Posterior vena cava (tissue), 2 donors: Measurements from ENCODE around the gene GRAMD1A. TPM values are rescaled to one million over a fixed set of nuclear protein-coding genes. Genes with fewer than 3 reads are reported as not detected.
"Not testable (repeated sequence)": the region's sequence is repeated elsewhere in the genome, so short reads cannot be mapped to it uniquely, and the experiment has no call there.

Source experiments
- DNase-seq: peaks from one replicate; pipeline ENCODE4 v3.0.0-alpha.2; 2020; ENCODE audit warnings: low spot score
- intact Hi-C, 2 donors: fragments of 100-400 bp; cut with DNase I; formaldehyde crosslinking; loops; one replicate each; pipeline versions ENCODE4 v1.14.1 to v1.14.2; 2022 to 2023
- total RNA-seq, 2 donors: library from RNA; stranded (reverse); fragmentation: NEBNext Ultra II Directional; extraction: Animal tissue kit (Norgen Biotek cat#: 25700); gene quantifications; one replicate each; pipeline ENCODE4 v1.2.1, GENCODE V29; 2021
- donor health status: DM: yes; HTN: yes; CAD: no.
- donor health status: DM: yes; HTN: yes; CAD: no.

Gene GRAMD1A
- total RNA-seq, 2 donors from 2014 or later, result 83.0 to 87.0 TPM

- intact Hi-C loops, result no loop called here
- DNase-seq, result no peak
Measured at GRCh38 chr19:35043906-35044305, 43.8 kb downstream of the GRAMD1A start.

GRCh38 chr19:35044317-35045117, 44.4 kb downstream of the GRAMD1A start:
- DNase-seq, result peak; percentile 89
- intact Hi-C loops, result no loop called here

DNA sequence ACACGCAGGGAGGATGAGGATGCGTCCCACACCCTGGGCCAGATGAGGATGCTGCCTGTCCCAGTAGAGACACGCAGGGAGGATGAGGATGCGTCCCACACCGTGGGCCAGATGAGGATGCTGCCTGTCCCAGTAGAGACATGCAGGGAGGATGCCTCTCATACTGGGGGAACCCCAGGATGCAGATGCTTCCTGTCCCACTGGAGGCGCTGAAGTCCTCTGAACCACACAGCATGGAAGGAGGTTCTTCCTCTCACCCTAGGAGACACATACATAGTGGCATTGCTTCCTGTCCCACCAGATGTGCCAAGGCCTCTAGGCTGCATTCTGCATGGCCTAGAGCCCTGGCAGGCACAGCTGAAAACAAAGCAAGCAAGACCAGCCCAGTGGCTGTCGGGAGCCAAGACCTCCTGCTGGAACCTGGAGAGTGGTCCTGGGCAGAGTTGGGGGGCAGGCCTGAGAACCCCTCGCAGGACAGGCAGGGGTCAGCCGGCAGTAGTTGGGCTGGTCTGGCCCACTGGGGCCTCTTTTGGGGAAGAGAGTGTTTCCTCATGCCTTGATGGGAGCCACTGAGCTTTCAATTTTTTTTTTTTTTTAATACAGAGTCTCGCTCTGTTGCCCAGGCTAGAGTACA, 45.7 kb downstream of the GRAMD1A start:
- intact Hi-C loops, result no loop called here
- DNase-seq, result no peak

DNA sequence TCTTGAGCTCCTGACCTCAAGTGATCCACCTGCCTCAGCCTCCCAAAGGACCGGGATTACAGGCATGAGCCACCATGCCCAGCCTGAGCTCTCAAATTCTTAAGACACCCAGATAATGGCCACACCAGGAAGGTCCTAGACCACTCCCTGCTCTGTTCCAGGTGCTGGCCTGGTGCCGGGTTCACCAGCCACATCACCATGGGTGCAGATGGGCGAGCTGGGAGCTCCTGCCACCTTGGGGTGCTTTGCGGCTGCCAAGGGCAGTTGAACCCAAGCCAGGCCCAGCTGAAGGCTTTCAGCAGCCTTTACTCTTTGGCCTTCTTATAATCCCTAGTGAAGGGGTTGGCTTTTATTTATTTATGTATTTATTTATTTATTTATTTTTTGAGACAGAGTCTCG, 46.3 kb downstream of the GRAMD1A start:
- DNase-seq, result peak; percentile 43
- intact Hi-C loops, result no loop called here

DNA sequence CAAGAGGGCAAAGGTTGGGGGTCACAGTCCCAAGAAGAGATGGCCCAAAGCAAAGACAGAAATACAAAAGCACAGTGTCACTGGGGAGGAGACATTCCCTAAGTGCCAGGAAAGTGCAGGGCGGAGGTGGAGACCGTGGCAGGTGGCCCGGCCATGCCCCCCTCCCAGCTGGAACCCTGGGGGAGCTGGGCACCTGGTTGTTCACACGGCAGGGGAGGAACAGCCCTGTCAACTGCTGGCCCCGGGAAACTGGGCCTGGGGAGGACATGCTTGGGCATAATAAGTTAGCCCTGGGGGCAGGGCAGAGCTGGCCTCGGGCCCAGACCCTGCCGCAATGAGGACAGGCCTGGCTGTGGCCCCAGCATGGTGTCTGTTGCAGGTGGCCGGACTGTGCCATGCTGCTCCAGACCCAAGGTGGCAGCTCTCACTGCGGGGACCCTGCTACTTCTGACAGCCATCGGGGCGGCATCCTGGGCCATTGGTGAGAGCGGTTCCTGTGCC, 48.8 kb downstream of the GRAMD1A start:
- intact Hi-C loops, result no loop called here
- peak; percentile 77 for DNase-seq

- DNase-seq, result no peak
- intact Hi-C loops, result no loop called here
Measured at GRCh38 chr19:35049456-35049855, 49.3 kb downstream of the GRAMD1A start.

DNA sequence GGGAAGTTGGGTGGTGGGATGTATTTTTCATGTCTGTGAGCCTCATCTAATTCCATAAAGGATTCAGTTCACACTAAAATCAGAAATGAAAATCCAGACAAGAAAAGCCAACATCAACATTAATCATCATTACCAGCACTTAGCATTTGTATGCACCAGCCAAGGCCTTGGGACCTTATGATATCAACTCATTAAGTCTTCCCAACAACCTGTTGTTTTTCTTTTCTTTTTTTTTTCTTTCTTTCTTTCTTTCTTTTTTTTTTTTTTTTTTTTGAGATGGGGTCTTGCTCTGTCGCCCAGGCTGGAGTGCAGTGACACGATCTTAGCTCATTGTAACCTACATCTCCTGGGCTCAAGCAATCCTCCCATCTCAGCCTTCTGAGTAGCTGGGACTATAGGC, 50.5 kb downstream of the GRAMD1A start:
- intact Hi-C loops, DNase-seq: not testable (repeated sequence)

GRCh38 chr19:35051268-35051667, 51.1 kb downstream of the GRAMD1A start:
- DNase-seq, result peak; percentile 24
- intact Hi-C loops, result not testable (repeated sequence)

DNA sequence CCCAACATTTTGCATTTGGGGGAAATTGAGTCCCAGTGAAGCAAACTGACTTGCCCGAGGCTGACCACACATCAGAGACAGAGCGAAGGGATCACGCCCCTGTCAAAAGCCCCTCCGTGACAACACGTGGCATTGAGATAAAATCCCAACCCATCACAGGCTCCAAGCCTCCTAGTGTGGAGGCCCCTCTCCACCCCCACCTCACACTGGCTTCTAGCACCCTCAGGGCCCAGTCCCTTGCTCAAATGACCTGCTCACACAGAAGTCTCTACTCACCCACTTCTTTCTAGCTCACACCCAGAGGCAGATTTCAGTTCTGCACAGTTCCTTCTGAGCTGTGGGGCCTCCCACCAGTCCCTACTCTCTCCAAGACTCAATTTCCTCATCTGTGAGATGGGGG, 51.7 kb downstream of the GRAMD1A start:
- intact Hi-C loops, result no loop called here
- peak; percentile 50 for DNase-seq

DNA sequence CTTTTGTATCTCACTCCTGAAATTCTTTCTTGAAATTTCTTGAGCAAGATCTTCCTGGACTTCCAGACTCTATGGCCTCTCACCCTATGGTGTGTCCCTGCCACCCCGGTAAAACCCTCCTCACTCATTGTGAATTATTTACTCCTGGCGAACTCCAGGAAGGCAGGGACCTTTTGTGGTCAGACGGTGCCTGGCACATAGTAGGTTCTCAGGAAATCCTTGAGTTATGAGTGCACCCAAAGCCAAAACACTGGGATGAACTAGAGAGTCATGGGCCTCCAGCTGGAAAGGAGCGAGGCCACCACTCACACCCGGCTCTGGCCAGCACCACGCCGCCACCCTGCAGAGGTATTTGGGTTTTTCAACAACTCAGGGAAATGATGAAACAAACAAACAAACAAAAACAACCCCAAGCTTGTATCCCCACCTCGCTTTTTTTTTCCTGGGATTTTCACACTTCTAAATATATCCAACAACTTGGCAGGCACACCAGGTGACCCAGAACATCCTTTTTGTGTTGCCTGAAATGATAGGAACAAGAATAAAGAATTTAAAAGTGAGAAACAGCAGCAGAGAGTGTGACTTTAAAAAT, 52.6 kb downstream of the GRAMD1A start:
- intact Hi-C loops, result no loop called here
- DNase-seq, result peak; percentile 52

- intact Hi-C loops, result no loop called here
- no peak for DNase-seq
Measured at GRCh38 chr19:35053667-35054293, 53.7 kb downstream of the GRAMD1A start.

DNA sequence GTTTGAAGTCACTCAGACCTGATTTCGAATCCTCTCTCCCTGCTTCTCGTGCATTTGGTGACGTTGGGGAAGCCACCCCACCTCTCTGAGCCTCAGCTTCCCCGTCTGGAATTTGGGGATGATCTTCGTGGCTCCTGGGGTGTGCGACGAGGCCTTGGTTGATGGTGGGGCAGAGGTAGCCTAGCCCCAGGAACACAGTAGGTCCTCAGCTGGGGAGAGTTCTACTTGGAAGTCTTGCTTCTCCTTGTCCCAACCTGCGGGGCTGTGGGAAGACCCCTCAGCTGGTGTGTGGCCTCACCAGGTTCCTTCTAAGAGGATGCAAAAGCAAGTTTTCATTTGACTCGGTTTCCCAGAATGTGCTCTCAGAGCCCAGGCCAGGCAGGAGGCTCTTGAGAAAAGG, 54.5 kb downstream of the GRAMD1A start:
- intact Hi-C loops, result no loop called here

GRCh38 chr19:35055715-35056179, 55.6 kb downstream of the GRAMD1A start:
- intact Hi-C loops, result no loop called here
- no peak for DNase-seq

More for the DNA sequence above, 54.5 kb downstream of the GRAMD1A start:
- DNase-seq, result no peak

DNA sequence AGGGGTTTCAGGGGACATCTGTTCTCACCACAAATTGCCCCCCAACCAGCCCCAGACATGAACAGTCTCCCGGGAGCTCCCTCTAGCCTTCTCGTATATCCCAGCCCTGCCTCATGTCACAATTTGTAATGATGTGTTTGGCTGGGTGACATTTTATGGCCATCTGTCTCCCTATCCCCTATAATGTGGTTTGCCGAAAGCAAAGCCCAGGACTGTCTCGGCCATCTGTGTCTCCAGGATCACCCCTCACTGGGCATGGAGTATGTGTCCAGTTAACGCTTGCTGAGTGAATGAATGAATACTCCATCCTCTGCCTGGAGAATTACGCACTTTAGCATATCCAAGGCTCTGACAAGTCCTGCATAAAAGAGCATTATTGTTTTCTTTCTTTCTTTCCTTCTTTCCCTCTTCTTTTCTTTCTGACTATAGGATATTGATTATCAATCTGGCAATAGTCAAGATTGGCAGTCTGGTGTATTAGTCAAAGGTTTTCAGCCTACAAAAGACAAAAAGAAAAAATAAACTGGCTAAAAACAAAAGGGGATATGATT, 56.5 kb downstream of the GRAMD1A start:
- intact Hi-C loops, result no loop called here
- DNase-seq, result no peak

DNA sequence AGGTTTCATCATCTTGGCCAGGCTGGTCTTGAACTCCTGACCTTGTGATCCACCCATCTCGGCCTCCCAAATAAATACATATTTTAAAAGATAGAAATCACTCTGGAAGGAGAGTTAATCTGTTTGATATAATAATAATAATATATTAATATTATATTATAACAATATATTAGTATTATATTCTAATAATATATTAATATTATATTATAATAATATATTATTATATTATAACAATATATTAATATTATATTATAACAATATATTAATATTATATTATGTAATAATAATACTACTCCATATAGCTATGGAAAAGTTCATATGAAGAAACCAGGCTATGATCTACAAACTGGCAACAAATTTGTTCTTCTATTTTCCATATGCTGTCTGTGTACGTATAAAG, 58.2 kb downstream of the GRAMD1A start:
- no peak for DNase-seq
- intact Hi-C loops, result no loop called here

DNA sequence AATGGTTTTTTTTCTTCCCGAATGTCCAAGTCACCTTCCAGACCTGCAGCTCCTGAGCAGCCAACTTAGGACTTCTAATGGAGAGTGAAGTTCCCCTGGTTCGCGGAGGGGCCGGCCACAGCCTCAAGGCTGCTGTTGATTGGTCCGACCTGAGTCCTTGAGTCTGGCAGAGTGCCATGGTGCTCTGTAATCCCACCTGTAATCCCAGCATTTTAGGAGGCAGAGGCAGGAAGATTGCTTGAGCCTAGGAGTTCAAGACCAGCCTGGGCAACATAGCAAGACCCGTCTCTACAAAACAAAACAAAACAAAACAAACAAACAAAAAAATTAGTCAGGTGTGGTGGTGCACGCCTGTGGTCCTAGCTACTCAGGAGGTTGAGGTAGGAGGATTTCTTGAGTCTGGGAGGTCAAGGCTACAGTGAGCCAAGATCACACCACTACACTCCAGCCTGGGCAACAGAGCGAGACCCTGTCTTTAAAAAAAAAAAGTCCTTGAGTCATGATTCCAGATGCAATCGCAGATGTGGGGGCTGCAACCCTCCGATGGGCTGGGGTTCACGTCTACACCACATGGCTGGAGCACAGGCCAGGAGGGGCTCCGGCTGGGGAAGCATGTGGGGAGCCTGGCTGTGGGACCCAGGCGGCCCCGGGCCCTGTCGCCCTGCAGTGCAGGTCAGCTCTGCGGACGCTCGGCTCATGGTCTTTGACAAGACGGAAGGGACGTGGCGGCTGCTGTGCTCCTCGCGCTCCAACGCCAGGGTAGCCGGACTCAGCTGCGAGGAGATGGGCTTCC, 59.1 kb downstream of the GRAMD1A start:
- intact Hi-C loops, result no loop called here
- no peak for DNase-seq

- no peak for DNase-seq
- intact Hi-C loops, result no loop called here
Measured at GRCh38 chr19:35059799-35060091, 59.6 kb downstream of the GRAMD1A start.

DNA sequence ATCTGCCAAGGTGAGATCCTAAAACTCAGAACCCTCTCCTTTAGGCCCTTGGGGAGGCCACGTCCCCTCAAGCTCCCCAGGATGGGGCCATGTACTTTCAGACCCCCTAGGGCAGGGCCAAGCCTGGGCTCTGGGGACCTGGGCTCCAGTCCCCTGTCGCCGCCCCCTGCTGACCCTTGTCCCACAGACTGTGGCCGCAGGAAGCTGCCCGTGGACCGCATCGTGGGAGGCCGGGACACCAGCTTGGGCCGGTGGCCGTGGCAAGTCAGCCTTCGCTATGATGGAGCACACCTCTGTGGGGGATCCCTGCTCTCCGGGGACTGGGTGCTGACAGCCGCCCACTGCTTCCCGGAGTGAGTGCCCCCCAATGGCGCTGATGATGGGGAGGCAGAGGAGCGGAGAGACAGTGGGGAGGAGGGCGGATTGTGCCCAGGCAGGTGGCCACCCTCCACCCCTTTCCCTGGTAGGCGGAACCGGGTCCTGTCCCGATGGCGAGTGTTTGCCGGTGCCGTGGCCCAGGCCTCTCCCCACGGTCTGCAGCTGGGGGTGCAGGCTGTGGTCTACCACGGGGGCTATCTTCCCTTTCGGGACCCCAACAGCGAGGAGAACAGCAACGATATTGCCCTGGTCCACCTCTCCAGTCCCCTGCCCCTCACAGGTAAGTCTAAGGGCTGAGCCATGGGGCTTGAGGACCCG, 60.2 kb downstream of the GRAMD1A start:
- no peak for DNase-seq
- intact Hi-C loops, result no loop called here
